ENCODE results near the gene TPBG.

The TPBG gene

GRCh38 chr6:82331031-82331773, 32.4 kb upstream of the TPBG start (continued):
- TF ChIP-seq, protein P1, sequence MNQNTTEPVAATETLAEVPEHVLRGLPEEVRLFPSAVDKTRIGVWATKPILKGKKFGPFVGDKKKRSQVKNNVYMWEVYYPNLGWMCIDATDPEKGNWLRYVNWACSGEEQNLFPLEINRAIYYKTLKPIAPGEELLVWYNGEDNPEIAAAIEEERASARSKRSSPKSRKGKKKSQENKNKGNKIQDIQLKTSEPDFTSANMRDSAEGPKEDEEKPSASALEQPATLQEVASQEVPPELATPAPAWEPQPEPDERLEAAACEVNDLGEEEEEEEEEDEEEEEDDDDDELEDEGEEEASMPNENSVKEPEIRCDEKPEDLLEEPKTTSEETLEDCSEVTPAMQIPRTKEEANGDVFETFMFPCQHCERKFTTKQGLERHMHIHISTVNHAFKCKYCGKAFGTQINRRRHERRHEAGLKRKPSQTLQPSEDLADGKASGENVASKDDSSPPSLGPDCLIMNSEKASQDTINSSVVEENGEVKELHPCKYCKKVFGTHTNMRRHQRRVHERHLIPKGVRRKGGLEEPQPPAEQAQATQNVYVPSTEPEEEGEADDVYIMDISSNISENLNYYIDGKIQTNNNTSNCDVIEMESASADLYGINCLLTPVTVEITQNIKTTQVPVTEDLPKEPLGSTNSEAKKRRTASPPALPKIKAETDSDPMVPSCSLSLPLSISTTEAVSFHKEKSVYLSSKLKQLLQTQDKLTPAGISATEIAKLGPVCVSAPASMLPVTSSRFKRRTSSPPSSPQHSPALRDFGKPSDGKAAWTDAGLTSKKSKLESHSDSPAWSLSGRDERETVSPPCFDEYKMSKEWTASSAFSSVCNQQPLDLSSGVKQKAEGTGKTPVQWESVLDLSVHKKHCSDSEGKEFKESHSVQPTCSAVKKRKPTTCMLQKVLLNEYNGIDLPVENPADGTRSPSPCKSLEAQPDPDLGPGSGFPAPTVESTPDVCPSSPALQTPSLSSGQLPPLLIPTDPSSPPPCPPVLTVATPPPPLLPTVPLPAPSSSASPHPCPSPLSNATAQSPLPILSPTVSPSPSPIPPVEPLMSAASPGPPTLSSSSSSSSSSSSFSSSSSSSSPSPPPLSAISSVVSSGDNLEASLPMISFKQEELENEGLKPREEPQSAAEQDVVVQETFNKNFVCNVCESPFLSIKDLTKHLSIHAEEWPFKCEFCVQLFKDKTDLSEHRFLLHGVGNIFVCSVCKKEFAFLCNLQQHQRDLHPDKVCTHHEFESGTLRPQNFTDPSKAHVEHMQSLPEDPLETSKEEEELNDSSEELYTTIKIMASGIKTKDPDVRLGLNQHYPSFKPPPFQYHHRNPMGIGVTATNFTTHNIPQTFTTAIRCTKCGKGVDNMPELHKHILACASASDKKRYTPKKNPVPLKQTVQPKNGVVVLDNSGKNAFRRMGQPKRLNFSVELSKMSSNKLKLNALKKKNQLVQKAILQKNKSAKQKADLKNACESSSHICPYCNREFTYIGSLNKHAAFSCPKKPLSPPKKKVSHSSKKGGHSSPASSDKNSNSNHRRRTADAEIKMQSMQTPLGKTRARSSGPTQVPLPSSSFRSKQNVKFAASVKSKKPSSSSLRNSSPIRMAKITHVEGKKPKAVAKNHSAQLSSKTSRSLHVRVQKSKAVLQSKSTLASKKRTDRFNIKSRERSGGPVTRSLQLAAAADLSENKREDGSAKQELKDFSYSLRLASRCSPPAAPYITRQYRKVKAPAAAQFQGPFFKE (tag by site-specific recombination; IDR thresholded peaks at IDR 0.05; ENCODE audit: borderline replicate concordance): no peak
- TF ChIP-seq ZFP3 (tag by site-specific recombination; IDR thresholded peaks at IDR 0.05; ENCODE audit: low read depth): no peak
- TF ChIP-seq TRIM28 (IDR thresholded peaks at IDR 0.05; ENCODE audit: borderline replicate concordance, low read length): 0 out of 2 replicates have a peak, but pooled peaks have one; percentile 45
- 0 out of 2 replicates have a peak, but pooled peaks have one; percentile 12 for TF ChIP-seq PRDM1 (tag by site-specific recombination; IDR thresholded peaks at IDR 0.05)
- peak; percentile 99 for TF ChIP-seq ZNF660 (tag by site-specific recombination; IDR thresholded peaks at IDR 0.05)
- no peak for TF ChIP-seq ZNF133 (tag by site-specific recombination; IDR thresholded peaks at IDR 0.05)
- no peak for TF ChIP-seq EGR2 (tag by site-specific recombination; IDR thresholded peaks at IDR 0.05; ENCODE audit: low read depth)
- 0 out of 2 replicates have a peak, but pooled peaks have one; percentile 17 for TF ChIP-seq SP7 (tag by site-specific recombination; IDR thresholded peaks at IDR 0.05)

- Histone ChIP-seq H3K4me1 (ENCODE audit: control insufficient read depth, insufficient read depth, low read length) (no peaks in the 10 kb centered on the region), H3K4me3 (ENCODE audit: low read depth, low read length) (no peak overlapping the region), H3K9me3 (ENCODE audit: control insufficient read depth, insufficient read depth, low read depth, low read length) (no peaks in the 10 kb centered on the region), H3K27ac (ENCODE audit: extremely low read depth, low read depth, low read length) (no peak overlapping the region), H3K36me3 (ENCODE audit: control insufficient read depth in 2 of 2, insufficient read depth in 1 of 2, low read length in 2 of 2) (no peaks in the 10 kb centered on the region)
- ChIA-PET POLR2A (no interaction called here), CTCF (interaction anchor here (0.6 to 1.1 kb wide), 2 partner anchors 9 to 734 kb away, joined by 3 read pairs; partner anchors contain the start of gene DOP1A)
- TF ChIP-seq ZNF510 (tag by site-specific recombination; IDR thresholded peaks at IDR 0.05; ENCODE audit: insufficient replicate concordance): peak; percentile 5
- TF ChIP-seq, protein P1 (tag by site-specific recombination; IDR thresholded peaks at IDR 0.05; ENCODE audit: borderline replicate concordance): no peak
Observed at GRCh38 chr6:82333781-82334180, 29.8 kb upstream of the TPBG start.

Measured in HEK293 (cell line).